Stimulated activated CD4-positive, alpha-beta T cell treated with anti-CD3 and anti-CD28 coated beads, Interleukin-4, amount 100 ng/mL, for 48 hours (primary cell): ENCODE measurements around the gene CD83.

Source experiments
- DNase-seq, 2 donors: peaks; one replicate each; pipeline ENCODE4 v3.0.0-alpha.2; 2020; ENCODE audit warnings: low read depth in 2 of 2

Gene CD83

GRCh38 chr6:14091339-14091978, 26.1 kb upstream of the CD83 start:
- no peak for DNase-seq

- DNase-seq, result no peak
Measured at GRCh38 chr6:14092316-14092715, 25.3 kb upstream of the CD83 start.

- DNase-seq, result no peak
Measured at GRCh38 chr6:14092838-14093789, 24.5 kb upstream of the CD83 start.

DNA sequence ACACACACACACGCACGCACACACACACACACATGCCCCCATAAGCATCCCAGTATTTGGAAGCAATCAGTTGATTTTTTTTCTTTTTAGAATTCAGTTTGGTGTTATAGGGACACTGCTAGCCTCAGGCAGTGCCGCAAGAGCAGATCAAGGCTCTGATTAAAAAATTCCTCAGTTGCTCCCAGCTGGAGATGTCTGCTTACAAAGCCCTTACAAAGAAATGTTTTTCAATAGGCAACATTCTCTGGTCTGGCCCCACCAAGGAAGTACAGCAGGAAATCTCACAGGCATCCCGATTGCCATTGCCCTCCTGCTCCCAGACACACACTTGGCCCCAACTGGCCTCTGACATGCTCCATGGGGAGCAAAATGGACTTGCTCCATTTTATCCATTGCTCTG, 22.9 kb upstream of the CD83 start:
- no peak for DNase-seq

GRCh38 chr6:14095437-14095836, 22.1 kb upstream of the CD83 start:
- no peak for DNase-seq

- DNase-seq, result no peak
Measured at GRCh38 chr6:14100138-14100537, 17.4 kb upstream of the CD83 start.

DNA sequence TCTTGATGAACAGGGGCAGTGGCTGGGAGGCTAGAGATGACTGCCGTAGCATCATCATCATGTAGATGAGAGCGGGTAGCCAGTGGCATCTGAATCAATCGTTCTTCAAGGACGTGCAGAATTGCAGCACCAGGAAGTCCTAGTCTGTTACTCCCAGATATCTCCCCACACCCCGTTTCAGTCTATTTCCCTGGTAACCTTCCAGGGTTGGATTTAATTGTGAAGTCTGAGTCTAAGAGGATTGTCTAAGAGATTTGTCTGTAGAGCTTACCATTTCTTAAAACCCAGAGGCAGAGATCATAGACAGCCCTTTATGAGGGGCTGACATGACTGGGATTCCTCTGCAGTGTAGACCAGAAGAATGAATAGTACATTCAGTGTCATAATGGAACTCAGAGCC, 16.6 kb upstream of the CD83 start:
- DNase-seq, result no peak

- DNase-seq, result no peak
Measured at GRCh38 chr6:14102383-14102782, 15.2 kb upstream of the CD83 start.

DNA sequence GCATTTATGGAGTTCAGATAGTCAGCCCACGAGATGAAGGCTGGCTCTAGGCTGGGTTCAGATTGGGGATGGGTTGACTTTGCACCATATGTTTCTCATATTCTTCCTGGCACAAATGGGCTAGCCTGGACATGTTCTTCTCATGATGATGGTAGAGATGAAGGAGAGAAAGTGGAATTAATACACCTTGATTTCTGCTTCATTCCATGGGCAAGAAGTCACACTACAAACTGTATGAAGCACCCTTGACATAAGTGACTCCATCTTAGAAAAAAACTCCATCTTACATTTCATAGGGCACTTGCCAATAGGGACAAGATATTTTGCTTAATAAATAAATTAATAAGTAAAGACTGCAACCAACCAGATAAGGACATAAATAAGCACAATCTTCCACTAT, 12.0 kb upstream of the CD83 start:
- DNase-seq, result no peak

GRCh38 chr6:14107000-14107399, 10.6 kb upstream of the CD83 start:
- no peak for DNase-seq

DNA sequence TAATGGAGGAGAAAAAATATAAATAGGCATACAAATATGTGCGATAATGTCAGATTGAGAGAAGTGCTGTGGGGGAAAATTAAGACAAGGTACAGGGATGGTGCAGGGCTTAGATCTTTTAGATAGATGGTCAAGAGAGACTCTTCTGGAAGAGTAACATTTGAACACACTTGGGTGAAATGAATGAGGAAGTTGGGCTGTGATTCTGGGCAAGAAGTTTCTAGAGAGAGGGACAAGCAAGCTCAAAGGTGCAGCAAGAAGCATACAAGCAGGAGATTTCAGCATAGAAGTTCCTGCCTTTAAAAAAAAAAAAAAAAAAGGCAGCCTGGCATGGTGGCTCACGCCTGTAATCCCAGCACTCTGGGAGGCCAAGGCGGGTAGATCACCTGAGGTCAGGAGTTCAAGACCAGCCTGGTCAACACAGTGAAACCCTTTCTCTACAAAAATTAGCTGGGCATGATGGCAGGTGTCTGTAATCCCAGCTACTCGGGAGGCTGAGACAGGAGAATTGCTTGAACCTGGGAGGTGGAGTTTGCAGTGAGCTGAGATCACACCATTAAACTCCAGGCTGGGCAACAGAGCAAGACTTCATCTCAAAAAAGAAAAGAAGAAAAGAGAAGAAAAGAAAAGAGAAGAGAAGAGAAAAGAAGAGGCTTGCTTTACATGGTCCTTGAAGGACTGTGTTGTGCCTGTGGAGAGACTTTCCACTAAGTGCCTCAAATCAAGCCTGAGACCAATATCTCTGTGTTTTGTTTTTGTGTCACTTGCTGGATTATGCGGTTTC, 9.7 kb upstream of the CD83 start:
- no peak for DNase-seq

GRCh38 chr6:14108571-14109410, 8.8 kb upstream of the CD83 start:
- peak in 1 of 2 donors; percentile 30 for DNase-seq

- DNase-seq, result no peak
Measured at GRCh38 chr6:14109411-14109826, 8.2 kb upstream of the CD83 start.

DNA sequence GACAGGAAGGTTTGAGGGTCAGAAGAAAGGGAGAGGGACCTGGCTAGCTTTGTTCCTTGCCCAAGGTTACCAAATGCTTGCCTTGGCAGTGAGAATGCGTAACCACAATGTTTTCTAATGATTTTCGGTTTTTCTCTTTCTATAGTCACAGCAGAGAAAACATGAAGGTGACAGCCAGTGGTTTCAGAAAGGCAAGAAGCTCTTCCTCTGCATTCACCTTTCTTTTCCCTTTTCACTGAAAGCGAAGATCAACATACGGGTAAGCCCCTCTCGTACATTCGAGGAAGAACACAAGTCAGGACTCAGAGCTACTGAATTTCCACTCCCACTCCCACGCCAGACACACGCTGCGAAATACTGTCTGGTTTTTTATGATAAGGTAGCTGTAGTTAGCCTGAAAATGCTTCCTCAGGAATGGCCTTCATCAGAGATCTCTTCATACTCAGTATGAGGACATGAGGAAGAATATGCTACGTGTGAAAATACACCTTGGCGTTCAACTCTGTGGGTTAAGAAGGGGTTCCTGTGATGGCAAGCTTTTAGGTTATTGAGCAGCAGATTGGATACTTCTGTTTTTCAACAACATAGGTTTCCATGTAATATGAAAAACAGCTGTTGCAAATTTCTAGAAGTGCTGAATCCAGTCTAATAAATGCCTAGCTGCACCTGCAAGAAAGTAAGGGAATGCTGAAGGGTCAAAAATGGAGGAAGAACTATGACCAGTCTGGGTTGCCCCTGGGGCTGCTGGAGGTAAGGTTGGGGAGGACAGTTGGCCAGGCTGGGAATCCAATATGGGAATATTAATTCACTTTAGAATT, 7.4 kb upstream of the CD83 start:
- DNase-seq, result no peak

DNA sequence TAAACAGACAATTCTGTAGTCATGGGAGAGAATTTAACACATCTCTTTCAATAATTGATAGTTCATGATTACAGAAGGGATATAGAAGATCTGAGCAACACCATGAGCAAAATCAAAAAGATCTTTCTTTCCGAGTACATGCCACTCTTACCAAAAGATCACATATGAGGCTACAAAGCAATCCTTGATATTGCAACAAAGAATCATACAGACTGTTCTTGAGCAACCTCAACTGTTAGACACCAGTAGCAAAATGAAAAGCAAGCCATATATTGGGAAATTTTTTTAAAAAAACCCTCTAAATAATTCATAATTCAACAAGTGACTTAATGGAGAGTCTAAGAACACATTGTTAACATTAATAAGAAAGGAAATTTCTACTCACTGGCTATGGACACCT, 3.6 kb upstream of the CD83 start:
- no peak for DNase-seq

DNA sequence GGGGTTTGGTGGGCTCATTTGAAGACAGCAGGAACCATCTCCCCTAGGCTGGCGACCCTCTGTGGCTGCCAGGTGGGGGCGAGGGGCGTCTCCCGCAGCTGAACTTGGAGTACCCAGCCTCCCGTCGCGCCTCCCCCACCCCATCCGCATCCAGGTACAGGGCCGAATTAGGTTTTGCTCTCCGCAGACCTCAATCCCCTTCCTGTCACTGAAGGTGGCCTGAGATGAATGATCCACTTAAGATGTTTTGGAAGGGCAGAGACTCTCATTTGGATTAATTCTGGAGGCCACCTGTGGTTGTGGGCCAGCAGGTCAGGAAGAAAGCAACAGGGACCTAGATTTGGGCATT, 493 bp downstream of the CD83 start:
- DNase-seq, result no peak

GRCh38 chr6:14118446-14118845, 874 bp downstream of the CD83 start:
- DNase-seq, result no peak

- no peak for DNase-seq
Measured at GRCh38 chr6:14119784-14120183, 2.2 kb downstream of the CD83 start.

GRCh38 chr6:14120546-14120945, 3.0 kb downstream of the CD83 start:
- DNase-seq, result no peak

DNA sequence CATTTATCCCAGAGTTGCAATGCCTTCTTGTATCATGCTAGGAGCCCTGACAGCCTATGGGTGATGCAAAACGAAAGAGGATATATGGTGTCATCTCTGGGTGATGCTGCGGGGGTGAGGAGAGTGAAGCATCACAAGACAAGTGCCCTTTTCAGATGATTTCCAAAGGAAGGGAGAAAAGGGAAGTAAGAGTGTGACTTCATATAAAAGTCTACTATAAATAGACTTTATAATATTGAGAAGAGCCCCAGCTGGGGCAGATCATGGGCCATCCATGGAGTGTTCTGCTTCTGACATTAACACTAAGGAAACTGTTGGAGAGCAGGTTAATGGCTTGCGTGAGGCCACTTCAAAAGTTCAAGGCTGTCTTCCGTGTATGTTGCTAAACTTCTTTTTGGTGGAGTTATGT, 4.4 kb downstream of the CD83 start:
- DNase-seq, result peak in 1 of 2 donors; percentile 28
